ENCODE results near the gene ERAS.
"Not testable (repeated sequence)": the region's sequence is repeated elsewhere in the genome, so short reads cannot be mapped to it uniquely, and the experiment has no call there.

Gene ERAS

GRCh38 chrX:48814722-48815121 lies 11.6 kb upstream of the ERAS start:
- no peak for DNase-seq
- POLR2A ChIA-PET: no interaction called here
- Histone ChIP-seq H3K9me3 (ENCODE audit: control extremely low read depth in 1 of 5, control insufficient read depth in 4 of 5, insufficient read depth in 2 of 5, low read depth in 1 of 5, low read length in 4 of 5) (no peaks in the 10 kb centered on the region), H3K27me3 (replicated peaks in 2 of 5; ENCODE audit: control insufficient read depth in 4 of 5, insufficient read depth in 5 of 5, low read length in 4 of 5) (no peaks in the 10 kb centered on the region), H3K4me1 (ENCODE audit: control extremely low read depth in 1 of 4, control insufficient read depth in 4 of 4, insufficient read depth in 4 of 4, low read length in 3 of 4) (peaks cover 0 to 3% (median 0%) of the 10 kb centered on the region in 4 experiments), H3K36me3 (ENCODE audit: control insufficient read depth in 4 of 4, insufficient read depth in 4 of 4, low read length in 3 of 4) (peaks cover 0 to 40% (median 21%) of the 10 kb centered on the region in 4 experiments), H3K4me3 (ENCODE audit: control insufficient read depth in 1 of 7, extremely low read depth in 1 of 7, insufficient read depth in 4 of 7, low read depth in 2 of 7, low read length in 6 of 7) (no peak overlapping the region), H3K27ac (ENCODE audit: insufficient read depth in 1 of 2, low read depth in 1 of 2, low read length in 2 of 2, poor library complexity in 1 of 2, severe bottlenecking in 2 of 2) (no peak overlapping the region)
- CTCF ChIA-PET: no interaction called here
- WGBS (ENCODE audit: insufficient coverage): 95% methylated on average over 6 of the region's 8 CpGs

GRCh38 chrX:48815266-48815665 lies 11.0 kb upstream of the ERAS start:
- Histone ChIP-seq H3K9me3 (ENCODE audit: control extremely low read depth in 1 of 5, control insufficient read depth in 4 of 5, insufficient read depth in 2 of 5, low read depth in 1 of 5, low read length in 4 of 5) (no peaks in the 10 kb centered on the region), H3K27me3 (replicated peaks in 2 of 5; ENCODE audit: control insufficient read depth in 4 of 5, insufficient read depth in 5 of 5, low read length in 4 of 5) (no peaks in the 10 kb centered on the region), H3K27ac (ENCODE audit: insufficient read depth in 1 of 2, low read depth in 1 of 2, low read length in 2 of 2, poor library complexity in 1 of 2, severe bottlenecking in 2 of 2) (no peak overlapping the region), H3K4me1 (ENCODE audit: control extremely low read depth in 1 of 4, control insufficient read depth in 4 of 4, insufficient read depth in 4 of 4, low read length in 3 of 4) (peaks cover 0 to 3% (median 0%) of the 10 kb centered on the region in 4 experiments), H3K4me3 (ENCODE audit: control insufficient read depth in 1 of 7, extremely low read depth in 1 of 7, insufficient read depth in 4 of 7, low read depth in 2 of 7, low read length in 6 of 7) (no peak overlapping the region), H3K36me3 (ENCODE audit: control insufficient read depth in 4 of 4, insufficient read depth in 4 of 4, low read length in 3 of 4) (peaks cover 0 to 45% (median 23%) of the 10 kb centered on the region in 4 experiments)
- CTCF ChIA-PET: no interaction called here
- 96% methylated on average over 4 of the region's 8 CpGs for WGBS (ENCODE audit: insufficient coverage)
- POLR2A ChIA-PET: no interaction called here
- DNase-seq: no peak

DNA sequence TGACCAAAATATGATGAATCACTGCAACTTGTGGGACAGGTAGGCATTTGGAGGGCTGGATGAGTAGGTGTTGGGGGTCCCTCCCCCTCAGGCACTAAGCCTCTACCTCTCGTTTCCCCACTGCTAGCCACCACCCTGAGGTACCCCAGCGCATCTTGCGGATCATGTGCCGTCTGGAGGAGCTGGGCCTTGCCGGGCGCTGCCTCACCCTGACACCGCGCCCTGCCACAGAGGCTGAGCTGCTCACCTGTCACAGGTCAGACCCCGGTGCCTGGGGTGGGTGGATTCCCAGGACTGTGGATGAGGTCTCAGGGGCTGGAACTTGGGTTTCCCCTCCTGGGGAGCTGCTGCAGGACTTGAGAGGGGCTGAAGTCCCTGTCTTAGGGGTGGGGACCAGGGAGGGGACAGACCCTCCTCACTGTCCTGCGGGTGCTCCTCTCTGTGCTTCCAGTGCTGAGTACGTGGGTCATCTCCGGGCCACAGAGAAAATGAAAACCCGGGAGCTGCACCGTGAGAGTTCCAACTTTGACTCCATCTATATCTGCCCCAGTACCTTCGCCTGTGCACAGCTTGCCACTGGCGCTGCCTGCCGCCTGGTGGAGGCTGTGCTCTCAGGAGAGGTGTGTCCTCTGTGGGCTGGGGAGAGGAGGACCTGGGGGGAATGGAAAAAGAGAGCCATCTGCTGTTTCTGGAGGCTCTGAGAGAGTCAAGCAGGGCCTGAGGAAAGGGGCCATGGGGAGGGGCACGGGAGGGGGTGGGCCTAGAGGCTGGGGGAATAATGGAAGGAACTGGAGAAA lies 10.1 kb upstream of the ERAS start:
- no peak for DNase-seq
- WGBS (ENCODE audit: insufficient coverage): 89% methylated on average over 10 of the region's 18 CpGs
- Histone ChIP-seq H3K4me1 (ENCODE audit: control extremely low read depth in 1 of 4, control insufficient read depth in 4 of 4, insufficient read depth in 4 of 4, low read length in 3 of 4) (peaks cover 0 to 3% (median 0%) of the 10 kb centered on the region in 4 experiments), H3K36me3 (ENCODE audit: control insufficient read depth in 4 of 4, insufficient read depth in 4 of 4, low read length in 3 of 4) (peaks cover 0 to 50% (median 23%) of the 10 kb centered on the region in 4 experiments), H3K4me3 (ENCODE audit: control insufficient read depth in 1 of 7, extremely low read depth in 1 of 7, insufficient read depth in 4 of 7, low read depth in 2 of 7, low read length in 6 of 7) (no peak overlapping the region), H3K27me3 (replicated peaks in 2 of 5; ENCODE audit: control insufficient read depth in 4 of 5, insufficient read depth in 5 of 5, low read length in 4 of 5) (no peaks in the 10 kb centered on the region), H3K9me3 (ENCODE audit: control extremely low read depth in 1 of 5, control insufficient read depth in 4 of 5, insufficient read depth in 2 of 5, low read depth in 1 of 5, low read length in 4 of 5) (no peaks in the 10 kb centered on the region), H3K27ac (ENCODE audit: insufficient read depth in 1 of 2, low read depth in 1 of 2, low read length in 2 of 2, poor library complexity in 1 of 2, severe bottlenecking in 2 of 2) (no peak overlapping the region)
- CTCF ChIA-PET: interaction anchor here (1.2 kb wide), 1 partner anchor 10 kb away, joined by 3 read pairs; the partner anchor contains the start of gene ERAS
- POLR2A ChIA-PET: no interaction called here

DNA sequence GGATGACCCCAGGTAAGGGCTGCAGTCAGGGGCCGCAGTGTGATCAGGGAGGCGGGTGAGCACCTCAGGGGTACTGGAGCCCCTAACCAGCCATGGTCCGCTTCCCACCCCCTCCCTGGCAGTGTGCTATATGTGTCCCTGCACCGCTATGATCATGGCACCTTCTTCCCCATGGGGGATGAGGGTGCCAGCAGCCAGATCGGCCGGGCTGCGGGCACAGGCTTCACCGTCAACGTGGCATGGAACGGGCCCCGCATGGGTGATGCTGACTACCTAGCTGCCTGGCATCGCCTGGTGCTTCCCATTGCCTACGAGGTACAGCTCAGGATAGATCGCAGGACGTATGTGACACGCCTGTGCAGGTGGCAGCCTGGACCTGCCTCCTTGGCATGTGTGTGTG lies 8.2 kb upstream of the ERAS start:
- no peak overlapping the region for H3K27ac ChIP-seq (ENCODE audit: insufficient read depth in 1 of 2, low read depth in 1 of 2, low read length in 2 of 2, poor library complexity in 1 of 2, severe bottlenecking in 2 of 2)
- ChIA-PET POLR2A (no interaction called here), CTCF (no interaction called here)
- no peak for DNase-seq
- H3K27me3 ChIP-seq (replicated peaks in 2 of 5; ENCODE audit: control insufficient read depth in 4 of 5, insufficient read depth in 5 of 5, low read length in 4 of 5): no peaks in the 10 kb centered on the region
- H3K9me3 ChIP-seq (ENCODE audit: control extremely low read depth in 1 of 5, control insufficient read depth in 4 of 5, insufficient read depth in 2 of 5, low read depth in 1 of 5, low read length in 4 of 5): no peaks in the 10 kb centered on the region
- H3K4me1 ChIP-seq (ENCODE audit: control extremely low read depth in 1 of 4, control insufficient read depth in 4 of 4, insufficient read depth in 4 of 4, low read length in 3 of 4): peaks cover 0 to 3% (median 0%) of the 10 kb centered on the region in 4 experiments
- WGBS (ENCODE audit: insufficient coverage): 95% methylated on average over 16 of the region's 16 CpGs
- H3K4me3 ChIP-seq (ENCODE audit: control insufficient read depth in 1 of 7, extremely low read depth in 1 of 7, insufficient read depth in 4 of 7, low read depth in 2 of 7, low read length in 6 of 7): no peak overlapping the region
- peaks cover 2 to 61% (median 26%) of the 10 kb centered on the region in 4 experiments for H3K36me3 ChIP-seq (ENCODE audit: control insufficient read depth in 4 of 4, insufficient read depth in 4 of 4, low read length in 3 of 4)

DNA sequence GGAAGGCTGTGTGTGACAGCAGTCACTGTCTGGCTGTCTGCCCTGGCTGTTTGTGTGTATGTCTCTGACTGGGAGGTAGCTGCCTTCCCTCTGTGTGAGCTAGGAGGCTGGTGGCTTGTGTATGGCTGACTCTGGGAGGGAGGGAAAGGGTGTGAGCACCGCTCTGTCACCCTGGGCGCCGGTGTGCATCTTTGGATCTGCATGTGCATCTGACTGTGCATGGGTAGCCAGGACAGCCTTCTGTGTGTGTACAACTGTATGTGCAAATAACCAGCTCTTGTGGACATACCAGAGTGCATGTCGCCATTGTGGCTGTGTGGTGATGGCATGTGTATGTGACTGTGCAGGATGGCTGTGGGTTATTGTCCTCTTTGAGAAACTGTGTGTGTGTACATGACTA lies 7.4 kb upstream of the ERAS start:
- ChIA-PET CTCF (interaction anchor here (0.6 kb wide), 1 partner anchor 234 kb away, joined by 4 read pairs; no protein-coding TSS in a partner anchor), POLR2A (no interaction called here)
- Histone ChIP-seq H3K27me3 (replicated peaks in 2 of 5; ENCODE audit: control insufficient read depth in 4 of 5, insufficient read depth in 5 of 5, low read length in 4 of 5) (no peaks in the 10 kb centered on the region), H3K36me3 (ENCODE audit: control insufficient read depth in 4 of 4, insufficient read depth in 4 of 4, low read length in 3 of 4) (peaks cover 2 to 68% (median 31%) of the 10 kb centered on the region in 4 experiments), H3K9me3 (ENCODE audit: control extremely low read depth in 1 of 5, control insufficient read depth in 4 of 5, insufficient read depth in 2 of 5, low read depth in 1 of 5, low read length in 4 of 5) (no peaks in the 10 kb centered on the region), H3K27ac (ENCODE audit: insufficient read depth in 1 of 2, low read depth in 1 of 2, low read length in 2 of 2, poor library complexity in 1 of 2, severe bottlenecking in 2 of 2) (no peak overlapping the region), H3K4me3 (ENCODE audit: control insufficient read depth in 1 of 7, extremely low read depth in 1 of 7, insufficient read depth in 4 of 7, low read depth in 2 of 7, low read length in 6 of 7) (no peak overlapping the region), H3K4me1 (ENCODE audit: control extremely low read depth in 1 of 4, control insufficient read depth in 4 of 4, insufficient read depth in 4 of 4, low read length in 3 of 4) (peaks cover 0 to 2% (median 0%) of the 10 kb centered on the region in 4 experiments)
- DNase-seq: no peak
- 90% methylated on average over 4 of the region's 4 CpGs for WGBS (ENCODE audit: insufficient coverage)

GRCh38 chrX:48819394-48819793 lies 6.9 kb upstream of the ERAS start:
- 87% methylated on average over 3 of the region's 9 CpGs for WGBS (ENCODE audit: insufficient coverage)
- H3K4me1 ChIP-seq (ENCODE audit: control extremely low read depth in 1 of 4, control insufficient read depth in 4 of 4, insufficient read depth in 4 of 4, low read length in 3 of 4); DNase-seq; POLR2A ChIA-PET; H3K27me3 ChIP-seq (replicated peaks in 2 of 5; ENCODE audit: control insufficient read depth in 4 of 5, insufficient read depth in 5 of 5, low read length in 4 of 5); H3K27ac ChIP-seq (ENCODE audit: insufficient read depth in 1 of 2, low read depth in 1 of 2, low read length in 2 of 2, poor library complexity in 1 of 2, severe bottlenecking in 2 of 2); H3K4me3 ChIP-seq (ENCODE audit: control insufficient read depth in 1 of 7, extremely low read depth in 1 of 7, insufficient read depth in 4 of 7, low read depth in 2 of 7, low read length in 6 of 7); H3K9me3 ChIP-seq (ENCODE audit: control extremely low read depth in 1 of 5, control insufficient read depth in 4 of 5, insufficient read depth in 2 of 5, low read depth in 1 of 5, low read length in 4 of 5): not testable (repeated sequence)
- H3K36me3 ChIP-seq (ENCODE audit: control insufficient read depth in 4 of 4, insufficient read depth in 4 of 4, low read length in 3 of 4): peaks cover 5 to 70% (median 30%) of the 10 kb centered on the region in 4 experiments
- CTCF ChIA-PET: interaction anchor here (0.6 kb wide), 1 partner anchor 234 kb away, joined by 4 read pairs; no protein-coding TSS in a partner anchor

DNA sequence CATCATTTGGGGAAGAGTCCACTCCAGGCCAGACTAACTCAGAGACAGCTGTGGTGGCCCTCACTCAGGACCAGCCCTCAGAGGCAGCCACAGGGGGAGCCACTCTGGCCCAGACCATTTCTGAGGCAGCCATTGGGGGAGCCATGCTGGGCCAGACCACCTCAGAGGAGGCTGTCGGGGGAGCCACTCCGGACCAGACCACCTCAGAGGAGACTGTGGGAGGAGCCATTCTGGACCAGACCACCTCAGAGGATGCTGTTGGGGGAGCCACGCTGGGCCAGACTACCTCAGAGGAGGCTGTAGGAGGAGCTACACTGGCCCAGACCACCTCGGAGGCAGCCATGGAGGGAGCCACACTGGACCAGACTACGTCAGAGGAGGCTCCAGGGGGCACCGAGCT lies 3.3 kb upstream of the ERAS start:
- Histone ChIP-seq H3K4me1 (ENCODE audit: control extremely low read depth in 1 of 4, control insufficient read depth in 4 of 4, insufficient read depth in 4 of 4, low read length in 3 of 4) (peaks cover 0 to 9% (median under 1%) of the 10 kb centered on the region in 4 experiments), H3K36me3 (ENCODE audit: control insufficient read depth in 4 of 4, insufficient read depth in 4 of 4, low read length in 3 of 4) (peaks cover 5 to 60% (median 20%) of the 10 kb centered on the region in 4 experiments), H3K9me3 (ENCODE audit: control extremely low read depth in 1 of 5, control insufficient read depth in 4 of 5, insufficient read depth in 2 of 5, low read depth in 1 of 5, low read length in 4 of 5) (peaks cover 0 to 9% (median 0%) of the 10 kb centered on the region in 5 experiments), H3K27me3 (replicated peaks in 2 of 5; ENCODE audit: control insufficient read depth in 4 of 5, insufficient read depth in 5 of 5, low read length in 4 of 5) (peaks cover 0 to 25% (median 2%) of the 10 kb centered on the region in 5 experiments), H3K4me3 (ENCODE audit: control insufficient read depth in 1 of 7, extremely low read depth in 1 of 7, insufficient read depth in 4 of 7, low read depth in 2 of 7, low read length in 6 of 7) (no peak overlapping the region), H3K27ac (ENCODE audit: insufficient read depth in 1 of 2, low read depth in 1 of 2, low read length in 2 of 2, poor library complexity in 1 of 2, severe bottlenecking in 2 of 2) (no peak overlapping the region)
- ChIA-PET CTCF (no interaction called here), POLR2A (no interaction called here)
- no peak for DNase-seq
- WGBS (ENCODE audit: insufficient coverage): 82% methylated on average over 3 of the region's 6 CpGs
